Renal cortex interstitium (tissue), 11 donors: Measurements from ENCODE around the gene TERT. TPM values are rescaled to one million over a fixed set of nuclear protein-coding genes. Genes with fewer than 3 reads are reported as not detected.
"Not testable (repeated sequence)": the region's sequence is repeated elsewhere in the genome, so short reads cannot be mapped to it uniquely, and the experiment has no call there.

Source experiments
- DNase-seq, 11 donors: peaks; one replicate each; pipeline ENCODE4 v3.0.0-alpha.2; 2013; ENCODE audit warnings: low read depth in 9 of 11, low spot score in 4 of 11; ENCODE audit errors: extremely low read depth in 1 of 11
- polyA plus RNA-seq, 3 donors: library from polyadenylated mRNA; unstranded; fragments of 120-200 nt; gene quantifications; one replicate each; pipeline ENCODE4 v1.2.1, GENCODE V29; 2013; ENCODE audit not compliant: insufficient read length in 3 of 3

The TERT gene
- polyA plus RNA-seq, 3 donors: 0.36 to 0.67 (median 0.56) TPM

GRCh38 chr5:1302258-1302657 is 7.4 kb upstream of the TERT start:
- DNase-seq: no peak

- DNase-seq: no peak
Measured at GRCh38 chr5:1300581-1301083, 5.8 kb upstream of the TERT start.

- DNase-seq: no peak
Measured at GRCh38 chr5:1299961-1300360, 5.1 kb upstream of the TERT start.

- DNase-seq: no peak
Measured at GRCh38 chr5:1299511-1299850, 4.6 kb upstream of the TERT start.

- DNase-seq: no peak
Measured at GRCh38 chr5:1298723-1299510, 4.0 kb upstream of the TERT start.

- DNase-seq: no peak
Measured at GRCh38 chr5:1298067-1298551, 3.2 kb upstream of the TERT start.

GRCh38 chr5:1297243-1297642 is 2.4 kb upstream of the TERT start:
- DNase-seq: no peak

- no peak for DNase-seq
Measured at GRCh38 chr5:1295650-1296037, 776 bp upstream of the TERT start.

- no peak for DNase-seq
Measured at GRCh38 chr5:1294206-1294834, 548 bp downstream of the TERT start.

- DNase-seq: no peak
Measured at GRCh38 chr5:1293416-1294205, 1.3 kb downstream of the TERT start.

GRCh38 chr5:1292846-1293415 is 1.9 kb downstream of the TERT start:
- DNase-seq: no peak

GRCh38 chr5:1292139-1292538 is 2.7 kb downstream of the TERT start:
- no peak for DNase-seq

- no peak for DNase-seq
Measured at GRCh38 chr5:1291611-1292080, 3.2 kb downstream of the TERT start.

GRCh38 chr5:1290956-1291355 is 3.9 kb downstream of the TERT start:
- not testable (repeated sequence) for DNase-seq

GRCh38 chr5:1289559-1289958 is 5.3 kb downstream of the TERT start:
- DNase-seq: not testable (repeated sequence)

- DNase-seq: no peak
Measured at GRCh38 chr5:1288439-1289335, 6.2 kb downstream of the TERT start.

- no peak for DNase-seq
Measured at GRCh38 chr5:1285883-1286291, 9.0 kb downstream of the TERT start.

GRCh38 chr5:1285141-1285540 is 9.7 kb downstream of the TERT start:
- DNase-seq: no peak
